GM23248 (cell line): ENCODE measurements around the gene TNIK. TPM values are rescaled to one million over a fixed set of nuclear protein-coding genes. Genes with fewer than 3 reads are reported as not detected.
A peak's percentile ranks its signal among the peaks of the same experiment; 100 is the strongest.

Experiments used
- DNase-seq: peaks from one replicate; pipeline ENCODE4 v3.0.0-alpha.2; 2015
- H2AFZ ChIP-seq: fragments of 200-600 bp; sonication (generic); 2 replicates; pipeline ENCODE4 v1.6.1; 2016; ENCODE audit warnings: antibody characterized with exemption
- H3F3A ChIP-seq: fragments of 200-600 bp; sonication (generic); 2 replicates; pipeline ENCODE4 v1.6.1; 2016; ENCODE audit warnings: mild to moderate bottlenecking, antibody characterized with exemption, mixed run types; ENCODE audit not compliant: insufficient read depth
- H3K27ac ChIP-seq: fragments of 200-600 bp; sonication (generic); 2 replicates; pipeline ENCODE4 v1.5.1; 2016; ENCODE audit warnings: mild to moderate bottlenecking
- H3K27me3 ChIP-seq: fragments of 200-600 bp; sonication (generic); replicated peaks from 2 replicates; pipeline ENCODE4 v1.6.1; 2016; ENCODE audit warnings: mild to moderate bottlenecking; ENCODE audit not compliant: insufficient read depth
- H3K36me3 ChIP-seq: fragments of 200-600 bp; sonication (generic); 2 replicates; pipeline ENCODE4 v1.6.1; 2016; ENCODE audit warnings: low read depth, mild to moderate bottlenecking
- H3K4me1 ChIP-seq: fragments of 200-600 bp; sonication (generic); 2 replicates; pipeline ENCODE4 v1.6.1; 2016; ENCODE audit warnings: mild to moderate bottlenecking; ENCODE audit not compliant: insufficient read depth
- H3K4me2 ChIP-seq: fragments of 200-600 bp; sonication (generic); one replicate; pipeline ENCODE4 v1.6.1; 2016; ENCODE audit warnings: mild to moderate bottlenecking; ENCODE audit not compliant: unreplicated experiment
- H3K4me3 ChIP-seq: fragments of 200-600 bp; sonication (generic); 2 replicates; pipeline ENCODE4 v1.5.1; 2016; ENCODE audit warnings: mild to moderate bottlenecking
- H3K79me2 ChIP-seq: fragments of 200-600 bp; sonication (generic); 2 replicates; pipeline ENCODE4 v1.6.1; 2016; ENCODE audit warnings: mild to moderate bottlenecking; ENCODE audit not compliant: insufficient read depth
- H3K9ac ChIP-seq: fragments of 200-600 bp; sonication (generic); 2 replicates; pipeline ENCODE4 v1.6.1; 2016; ENCODE audit warnings: mild to moderate bottlenecking
- H3K9me2 ChIP-seq: fragments of 200-600 bp; sonication (generic); 2 replicates; pipeline ENCODE4 v1.6.1; 2016; ENCODE audit warnings: mixed run types, mild to moderate bottlenecking, moderate library complexity; ENCODE audit not compliant: insufficient read depth
- H3K9me3 ChIP-seq: fragments of 200-600 bp; sonication (generic); one replicate; pipeline ENCODE4 v1.6.1; 2017; ENCODE audit warnings: low read depth
- H4K20me1 ChIP-seq: fragments of 200-600 bp; sonication (generic); 2 replicates; pipeline ENCODE4 v1.6.0; 2016; ENCODE audit not compliant: insufficient read depth
- EZH2 ChIP-seq: fragments of 200-600 bp; sonication (generic); IDR thresholded peaks from 2 replicates; pipeline ENCODE4 v1.6.1; 2018; ENCODE audit warnings: antibody characterized with exemption, mild to moderate bottlenecking; ENCODE audit not compliant: insufficient read depth, poor library complexity, severe bottlenecking
- EZH2phosphoT487 ChIP-seq: fragments of 200-600 bp; sonication (generic); IDR thresholded peaks from 2 replicates; pipeline ENCODE4 v1.6.1; 2018; ENCODE audit warnings: antibody characterized with exemption, moderate library complexity, mild to moderate bottlenecking, low read depth; ENCODE audit not compliant: insufficient read depth
- WGBS, 2 experiments: methylation state at CpG; one replicate each; pipeline ENCODE4 v1.1.6; 2015 to 2017; ENCODE audit warnings: low lambda C conversion rate in 2 of 2, low coverage in 1 of 2; ENCODE audit errors: missing lambda C conversion rate in 2 of 2; 5-methylcytosine and 5-hydroxymethylcytosine counted together
- in situ Hi-C: fragments of 300-500 bp; cut with MboI; formaldehyde crosslinking; loops from 2 replicates; pipeline ENCODE4 v1.15.0; 2020
- polyA plus RNA-seq: library from polyadenylated mRNA; unstranded; fragments of >200 nt; fragmentation: Nextera tagmentation; extraction: Ambion mirVana; gene quantifications from 2 replicates; pipeline ENCODE4 v1.2.1, GENCODE V29; 2016
- total RNA-seq: library from RNA; depleted of rRNA; stranded (reverse); fragments of >200 nt; shearing (Covaris generic); gene quantifications from 2 replicates; pipeline ENCODE4 v1.2.3, GENCODE V29; 2014

Gene TNIK
- total and polyA plus RNA-seq, 2 experiments from 2014 or later, result 0.80 to 2.3 TPM

GRCh38 chr3:171177056-171177455, 283.1 kb downstream of the TNIK start:
- 96 to 100% methylated on average over 3 of the region's 3 CpGs for WGBS, 2 experiments
- Histone ChIP-seq H3K4me2 (no peak overlapping the region), H3K9me3 (no peaks in the 10 kb centered on the region), H3K4me1 (peaks cover 20% of the 10 kb centered on the region), H3F3A (peaks cover 12% of the 10 kb centered on the region; the same call in 1 of the 2 replicates), H3K9me2 (no peaks in the 10 kb centered on the region), H3K4me3 (no peak overlapping the region), H3K9ac (no peak overlapping the region), H2AFZ (no peak overlapping the region), H3K27ac (no peak overlapping the region), H4K20me1 (no peaks in the 10 kb centered on the region), H3K79me2 (no peaks in the 10 kb centered on the region), H3K36me3 (no peaks in the 10 kb centered on the region), H3K27me3 (no peaks in the 10 kb centered on the region)
- no peak for TF ChIP-seq EZH2phosphoT487
- DNase-seq, result no peak
- in situ Hi-C loops, result loop anchor here (25.0 kb wide), 1 partner anchor 385 kb away; no protein-coding TSS in a partner anchor

GRCh38 chr3:171176244-171176933, 283.8 kb downstream of the TNIK start:
- H3K27ac ChIP-seq, result peak overlapping the region; percentile 33; the same call in 1 of the 2 replicates
- 60 to 64% methylated on average over 5 of the region's 5 CpGs for WGBS, 2 experiments

GRCh38 chr3:171175741-171176234, 284.4 kb downstream of the TNIK start:
- H3K9ac ChIP-seq, result peak overlapping the region; percentile 49
- peaks cover 16% of the 10 kb centered on the region for H3K4me1 ChIP-seq
- H3K4me2 ChIP-seq, result peak overlapping the region; percentile 73
- no peaks in the 10 kb centered on the region for H3K9me3 ChIP-seq
- H2AFZ ChIP-seq, result peak overlapping the region; percentile 76
- in situ Hi-C loops, result loop anchor here (25.0 kb wide), 1 partner anchor 387 kb away; no protein-coding TSS in a partner anchor
- H3K79me2 ChIP-seq, result no peaks in the 10 kb centered on the region
- peak overlapping the region; percentile 63 for H3K4me3 ChIP-seq
- H3K9me2 ChIP-seq, result no peaks in the 10 kb centered on the region
- TF ChIP-seq EZH2 (no peak), EZH2phosphoT487 (no peak)
- peaks cover 10% of the 10 kb centered on the region; the same call in 1 of the 2 replicates for H3F3A ChIP-seq
- no peaks in the 10 kb centered on the region for H3K27me3 ChIP-seq
- peak; percentile 66 for DNase-seq
- H4K20me1 ChIP-seq, result no peaks in the 10 kb centered on the region
- WGBS, 2 experiments, result 5% methylated on average over 7 of the region's 7 CpGs
- no peaks in the 10 kb centered on the region for H3K36me3 ChIP-seq
- peak overlapping the region; percentile 33 for H3K27ac ChIP-seq

More at GRCh38 chr3:171176244-171176933, 283.8 kb downstream of the TNIK start:
- peak; percentile 36 for DNase-seq
- Histone ChIP-seq H3K4me2 (peak overlapping the region; percentile 73), H3K9ac (peak overlapping the region; percentile 49; the same call in 1 of the 2 replicates), H3K4me3 (peak overlapping the region; percentile 63), H3K9me3 (no peaks in the 10 kb centered on the region), H3K36me3 (no peaks in the 10 kb centered on the region), H4K20me1 (no peaks in the 10 kb centered on the region), H3F3A (peaks cover 10% of the 10 kb centered on the region; the same call in 1 of the 2 replicates), H3K79me2 (no peaks in the 10 kb centered on the region), H3K9me2 (no peaks in the 10 kb centered on the region), H2AFZ (peak overlapping the region; percentile 76; the same call in 1 of the 2 replicates), H3K4me1 (peaks cover 16% of the 10 kb centered on the region), H3K27me3 (no peaks in the 10 kb centered on the region)
- in situ Hi-C loops, result loop anchor here (25.0 kb wide), 1 partner anchor 386 kb away; no protein-coding TSS in a partner anchor
- TF ChIP-seq EZH2phosphoT487 (no peak), EZH2 (no peak)

GRCh38 chr3:171173736-171174135, 286.5 kb downstream of the TNIK start:
- H2AFZ ChIP-seq, result no peak overlapping the region
- no peak for DNase-seq
- H3K4me1 ChIP-seq, result peaks cover 17% of the 10 kb centered on the region
- H3K9ac ChIP-seq, result no peak overlapping the region
- no peaks in the 10 kb centered on the region for H3K79me2 ChIP-seq
- no peak overlapping the region for H3K27ac ChIP-seq
- H3F3A ChIP-seq, result peaks cover 10% of the 10 kb centered on the region; the same call in 1 of the 2 replicates
- no peak overlapping the region for H3K4me3 ChIP-seq
- no peak for TF ChIP-seq EZH2
- TF ChIP-seq EZH2phosphoT487, result no peak
- in situ Hi-C loops, result no loop called here
- no peaks in the 10 kb centered on the region for H3K9me2 ChIP-seq
- H3K36me3 ChIP-seq, result no peaks in the 10 kb centered on the region
- H3K27me3 ChIP-seq, result no peaks in the 10 kb centered on the region
- H3K4me2 ChIP-seq, result no peak overlapping the region
- no peaks in the 10 kb centered on the region for H3K9me3 ChIP-seq
- H4K20me1 ChIP-seq, result no peaks in the 10 kb centered on the region
- 95 to 96% methylated on average over 6 of the region's 6 CpGs for WGBS, 2 experiments
